ENCODE measurements around the gene SALL4.

GRCh38 chr20:51766994-51767866, 35.1 kb downstream of the SALL4 start:
- no peak for TF ChIP-seq TAF1 (IDR thresholded peaks at IDR 0.05; ENCODE audit: borderline replicate concordance, low read depth, low read length)
- TF ChIP-seq POLR2AphosphoS5 (IDR thresholded peaks at IDR 0.05; ENCODE audit: low read depth, low read length): no peak
- TF ChIP-seq POLR2A (IDR thresholded peaks at IDR 0.05; ENCODE audit: low read depth, low read length): no peak
